ENCODE results near the gene CALML4. TPM values are rescaled to one million over a fixed set of nuclear protein-coding genes. Genes with fewer than 3 reads are reported as not detected.

The CALML4 gene, protein sequence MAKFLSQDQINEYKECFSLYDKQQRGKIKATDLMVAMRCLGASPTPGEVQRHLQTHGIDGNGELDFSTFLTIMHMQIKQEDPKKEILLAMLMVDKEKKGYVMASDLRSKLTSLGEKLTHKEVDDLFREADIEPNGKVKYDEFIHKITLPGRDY
- total RNA-seq (1 to 10 TPM; 6.2 to 8.0 TPM), polyA plus RNA-seq (1 to 10 TPM; 3.6 to 6.8 TPM)

DNA sequence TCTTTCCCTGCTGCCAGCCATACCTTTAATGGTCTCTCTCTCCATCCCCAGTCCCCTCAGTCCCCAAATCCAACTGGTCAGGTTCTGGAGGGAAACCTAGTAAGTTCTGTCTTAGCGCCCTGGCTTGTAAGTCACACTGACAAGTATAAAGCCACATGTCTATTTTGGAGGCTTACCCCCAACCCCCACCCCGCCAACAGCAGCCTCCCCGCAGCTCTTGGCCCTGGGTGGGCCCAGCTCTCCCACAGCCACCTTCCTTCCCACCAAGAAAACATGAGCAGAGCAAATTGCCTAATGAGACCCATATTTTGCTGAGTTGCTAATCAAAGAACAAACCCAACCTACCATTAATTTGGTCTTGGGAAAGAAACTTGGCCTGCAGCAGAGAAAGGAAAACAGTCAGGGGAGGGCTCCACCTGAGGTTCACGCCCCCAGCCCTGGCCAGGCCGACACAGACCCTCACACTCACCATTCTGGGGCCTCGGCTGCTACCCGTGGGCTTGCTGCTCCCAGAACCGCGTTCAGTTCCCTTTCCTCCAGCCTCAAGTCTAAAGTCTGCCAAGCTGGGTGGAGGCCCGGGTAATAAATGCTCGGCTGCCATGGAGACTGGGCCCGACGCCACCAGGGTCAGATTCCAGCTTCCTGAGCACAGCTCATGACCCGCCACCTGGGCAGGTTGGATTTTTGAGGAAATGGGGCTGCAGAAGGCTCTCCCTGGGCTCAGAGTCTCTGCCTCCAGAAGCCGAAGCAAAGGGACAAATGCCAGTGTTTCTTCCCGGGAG, at the start of gene CALML4:
Gene CALML4 (minus strand): TSS at position 557 of the 782 bp plus-strand sequence. CDS start 85 bp downstream, at position 472.
- no peaks in the 10 kb centered on the region for H3K36me3 ChIP-seq (ENCODE audit: control insufficient read depth in 4 of 4, insufficient read depth in 3 of 4, low read depth in 1 of 4, low read length in 3 of 4)
- H3K27ac ChIP-seq (ENCODE audit: low read depth in 1 of 2, low read length in 2 of 2): peak within 1 kb of the TSS; percentile 37 to 60
- peaks cover 11 to 32% (median 17%) of the 10 kb centered on the region in 4 donors for H3K4me1 ChIP-seq (ENCODE audit: control insufficient read depth in 4 of 4, insufficient read depth in 4 of 4, low read length in 3 of 4)
- TF ChIP-seq RAD21 (IDR thresholded peaks at IDR 0.05): peak; percentile 23 to 45
- peak; percentile 90 for TF ChIP-seq HNF4G (IDR thresholded peaks at IDR 0.05)
- TF ChIP-seq, protein P1, sequence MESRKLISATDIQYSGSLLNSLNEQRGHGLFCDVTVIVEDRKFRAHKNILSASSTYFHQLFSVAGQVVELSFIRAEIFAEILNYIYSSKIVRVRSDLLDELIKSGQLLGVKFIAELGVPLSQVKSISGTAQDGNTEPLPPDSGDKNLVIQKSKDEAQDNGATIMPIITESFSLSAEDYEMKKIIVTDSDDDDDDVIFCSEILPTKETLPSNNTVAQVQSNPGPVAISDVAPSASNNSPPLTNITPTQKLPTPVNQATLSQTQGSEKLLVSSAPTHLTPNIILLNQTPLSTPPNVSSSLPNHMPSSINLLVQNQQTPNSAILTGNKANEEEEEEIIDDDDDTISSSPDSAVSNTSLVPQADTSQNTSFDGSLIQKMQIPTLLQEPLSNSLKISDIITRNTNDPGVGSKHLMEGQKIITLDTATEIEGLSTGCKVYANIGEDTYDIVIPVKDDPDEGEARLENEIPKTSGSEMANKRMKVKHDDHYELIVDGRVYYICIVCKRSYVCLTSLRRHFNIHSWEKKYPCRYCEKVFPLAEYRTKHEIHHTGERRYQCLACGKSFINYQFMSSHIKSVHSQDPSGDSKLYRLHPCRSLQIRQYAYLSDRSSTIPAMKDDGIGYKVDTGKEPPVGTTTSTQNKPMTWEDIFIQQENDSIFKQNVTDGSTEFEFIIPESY (IDR thresholded peaks at IDR 0.05): no peak
- TF ChIP-seq SP1 (IDR thresholded peaks at IDR 0.05): peak; percentile 95
- TF ChIP-seq NR2F2 (IDR thresholded peaks at IDR 0.05): peak; percentile 36
- TF ChIP-seq, protein P2, sequence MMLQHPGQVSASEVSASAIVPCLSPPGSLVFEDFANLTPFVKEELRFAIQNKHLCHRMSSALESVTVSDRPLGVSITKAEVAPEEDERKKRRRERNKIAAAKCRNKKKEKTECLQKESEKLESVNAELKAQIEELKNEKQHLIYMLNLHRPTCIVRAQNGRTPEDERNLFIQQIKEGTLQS (IDR thresholded peaks at IDR 0.05): no peak
- peak; percentile 69 for TF ChIP-seq YY1 (IDR thresholded peaks at IDR 0.05)
- TF ChIP-seq EGR1 (IDR thresholded peaks at IDR 0.05; ENCODE audit: low read depth in 2 of 2): no peak
- no peak for TF ChIP-seq GABPA (IDR thresholded peaks at IDR 0.05 in 1 of 2, conservative IDR thresholded peaks at IDR 0.05 in 1 of 2)
- TF ChIP-seq, protein P3, sequence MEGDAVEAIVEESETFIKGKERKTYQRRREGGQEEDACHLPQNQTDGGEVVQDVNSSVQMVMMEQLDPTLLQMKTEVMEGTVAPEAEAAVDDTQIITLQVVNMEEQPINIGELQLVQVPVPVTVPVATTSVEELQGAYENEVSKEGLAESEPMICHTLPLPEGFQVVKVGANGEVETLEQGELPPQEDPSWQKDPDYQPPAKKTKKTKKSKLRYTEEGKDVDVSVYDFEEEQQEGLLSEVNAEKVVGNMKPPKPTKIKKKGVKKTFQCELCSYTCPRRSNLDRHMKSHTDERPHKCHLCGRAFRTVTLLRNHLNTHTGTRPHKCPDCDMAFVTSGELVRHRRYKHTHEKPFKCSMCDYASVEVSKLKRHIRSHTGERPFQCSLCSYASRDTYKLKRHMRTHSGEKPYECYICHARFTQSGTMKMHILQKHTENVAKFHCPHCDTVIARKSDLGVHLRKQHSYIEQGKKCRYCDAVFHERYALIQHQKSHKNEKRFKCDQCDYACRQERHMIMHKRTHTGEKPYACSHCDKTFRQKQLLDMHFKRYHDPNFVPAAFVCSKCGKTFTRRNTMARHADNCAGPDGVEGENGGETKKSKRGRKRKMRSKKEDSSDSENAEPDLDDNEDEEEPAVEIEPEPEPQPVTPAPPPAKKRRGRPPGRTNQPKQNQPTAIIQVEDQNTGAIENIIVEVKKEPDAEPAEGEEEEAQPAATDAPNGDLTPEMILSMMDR (IDR thresholded peaks at IDR 0.05; ENCODE audit: low read depth, low read length, missing input control): no peak
- TF ChIP-seq HNF4A (conservative IDR thresholded peaks at IDR 0.05): peak; percentile 95 to 96
- TF ChIP-seq FOXA1 (IDR thresholded peaks at IDR 0.05): no peak
- TF ChIP-seq TAF1 (conservative IDR thresholded peaks at IDR 0.05): no peak
- TF ChIP-seq, protein P4, sequence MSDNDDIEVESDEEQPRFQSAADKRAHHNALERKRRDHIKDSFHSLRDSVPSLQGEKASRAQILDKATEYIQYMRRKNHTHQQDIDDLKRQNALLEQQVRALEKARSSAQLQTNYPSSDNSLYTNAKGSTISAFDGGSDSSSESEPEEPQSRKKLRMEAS (IDR thresholded peaks at IDR 0.05): no peak
- TF ChIP-seq, protein P5, sequence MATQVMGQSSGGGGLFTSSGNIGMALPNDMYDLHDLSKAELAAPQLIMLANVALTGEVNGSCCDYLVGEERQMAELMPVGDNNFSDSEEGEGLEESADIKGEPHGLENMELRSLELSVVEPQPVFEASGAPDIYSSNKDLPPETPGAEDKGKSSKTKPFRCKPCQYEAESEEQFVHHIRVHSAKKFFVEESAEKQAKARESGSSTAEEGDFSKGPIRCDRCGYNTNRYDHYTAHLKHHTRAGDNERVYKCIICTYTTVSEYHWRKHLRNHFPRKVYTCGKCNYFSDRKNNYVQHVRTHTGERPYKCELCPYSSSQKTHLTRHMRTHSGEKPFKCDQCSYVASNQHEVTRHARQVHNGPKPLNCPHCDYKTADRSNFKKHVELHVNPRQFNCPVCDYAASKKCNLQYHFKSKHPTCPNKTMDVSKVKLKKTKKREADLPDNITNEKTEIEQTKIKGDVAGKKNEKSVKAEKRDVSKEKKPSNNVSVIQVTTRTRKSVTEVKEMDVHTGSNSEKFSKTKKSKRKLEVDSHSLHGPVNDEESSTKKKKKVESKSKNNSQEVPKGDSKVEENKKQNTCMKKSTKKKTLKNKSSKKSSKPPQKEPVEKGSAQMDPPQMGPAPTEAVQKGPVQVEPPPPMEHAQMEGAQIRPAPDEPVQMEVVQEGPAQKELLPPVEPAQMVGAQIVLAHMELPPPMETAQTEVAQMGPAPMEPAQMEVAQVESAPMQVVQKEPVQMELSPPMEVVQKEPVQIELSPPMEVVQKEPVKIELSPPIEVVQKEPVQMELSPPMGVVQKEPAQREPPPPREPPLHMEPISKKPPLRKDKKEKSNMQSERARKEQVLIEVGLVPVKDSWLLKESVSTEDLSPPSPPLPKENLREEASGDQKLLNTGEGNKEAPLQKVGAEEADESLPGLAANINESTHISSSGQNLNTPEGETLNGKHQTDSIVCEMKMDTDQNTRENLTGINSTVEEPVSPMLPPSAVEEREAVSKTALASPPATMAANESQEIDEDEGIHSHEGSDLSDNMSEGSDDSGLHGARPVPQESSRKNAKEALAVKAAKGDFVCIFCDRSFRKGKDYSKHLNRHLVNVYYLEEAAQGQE (IDR thresholded peaks at IDR 0.05): peak; percentile 47
- TF ChIP-seq FOXA2 (IDR thresholded peaks at IDR 0.05): no peak
- peak; percentile 52 to 60 for TF ChIP-seq RXRA (IDR thresholded peaks at IDR 0.05)
- peak in 1 of 2 donors; percentile 22 for TF ChIP-seq JUND (IDR thresholded peaks at IDR 0.05)
- H3K4me3 ChIP-seq (ENCODE audit: low read depth in 1 of 3, low read length in 3 of 3): peak within 1 kb of the TSS; percentile 25 to 33 (median 26)
- no peak within 1 kb of the TSS for H3K9ac ChIP-seq (ENCODE audit: low read depth in 1 of 2, low read length in 2 of 2)
- DNase-seq (ENCODE audit: low spot score): peak; percentile 67
- H3K9me3 ChIP-seq (ENCODE audit: control insufficient read depth in 4 of 4, low read length in 3 of 4): no peaks in the 10 kb centered on the region
- H3K27me3 ChIP-seq (ENCODE audit: control insufficient read depth in 4 of 4, insufficient read depth in 4 of 4, low read length in 3 of 4): no peaks in the 10 kb centered on the region
- 23% methylated on average over 16 of the region's 16 CpGs for WGBS

Data from liver (tissue), 9 donors.